Chondrocyte (in vitro differentiated cells): ENCODE data around the gene GOLGA8T. TPM values are rescaled to one million over a fixed set of nuclear protein-coding genes. Genes with fewer than 3 reads are reported as not detected.
A peak's percentile ranks its signal among the peaks of the same experiment; 100 is the strongest.
"Not testable (repeated sequence)": the region's sequence is repeated elsewhere in the genome, so short reads cannot be mapped to it uniquely, and the experiment has no call there.

ENCODE experiments used
- DNase-seq: peaks from one replicate; pipeline ENCODE4 v3.0.0; 2021; ENCODE audit warnings: mixed read lengths, low spot score
- H3K27ac Mint-ChIP-seq: one replicate; pipeline ENCODE4 v1.8.0; 2021; ENCODE audit warnings: mild to moderate bottlenecking, moderate library complexity, mixed read lengths; ENCODE audit not compliant: unreplicated experiment
- H3K27me3 Mint-ChIP-seq: 2 replicates; pipeline ENCODE4 v1.8.0; 2021; ENCODE audit warnings: low read depth, mixed read lengths
- H3K36me3 Mint-ChIP-seq: 2 replicates; pipeline ENCODE4 v1.8.0; 2021; ENCODE audit warnings: low read depth, mixed read lengths
- H3K4me1 Mint-ChIP-seq: 2 replicates; pipeline ENCODE4 v1.8.0; 2021; ENCODE audit warnings: low read depth, mild to moderate bottlenecking, mixed read lengths
- H3K4me3 Mint-ChIP-seq: one replicate; pipeline ENCODE4 v1.8.0; 2021; ENCODE audit warnings: mild to moderate bottlenecking, moderate library complexity, mixed read lengths; ENCODE audit not compliant: unreplicated experiment
- H3K9me3 Mint-ChIP-seq: 2 replicates; pipeline ENCODE4 v1.8.0; 2021; ENCODE audit warnings: low read depth, mixed read lengths
- long read RNA-seq: library from polyadenylated mRNA; stranded (forward); transcript quantifications from one replicate; pipeline ENCODE4 v2.0.0, GENCODE V29; 2021
- total RNA-seq: library from RNA; stranded (reverse); gene quantifications from 3 replicates; pipeline ENCODE4 v1.2.1, GENCODE V29; 2021
- TF ChIP-seq, protein P1 (sequence below): fragments of 200-600 bp; sonication (generic); IDR thresholded peaks from 2 replicates; pipeline ENCODE4 v1.5.0; 2021; ENCODE audit warnings: antibody characterized with exemption, mild to moderate bottlenecking, moderate library complexity

The GOLGA8T gene
- total RNA-seq: 0.20 TPM in 1 of 3 replicates, not detected in the others
- long read RNA-seq: 0 reads

DNA sequence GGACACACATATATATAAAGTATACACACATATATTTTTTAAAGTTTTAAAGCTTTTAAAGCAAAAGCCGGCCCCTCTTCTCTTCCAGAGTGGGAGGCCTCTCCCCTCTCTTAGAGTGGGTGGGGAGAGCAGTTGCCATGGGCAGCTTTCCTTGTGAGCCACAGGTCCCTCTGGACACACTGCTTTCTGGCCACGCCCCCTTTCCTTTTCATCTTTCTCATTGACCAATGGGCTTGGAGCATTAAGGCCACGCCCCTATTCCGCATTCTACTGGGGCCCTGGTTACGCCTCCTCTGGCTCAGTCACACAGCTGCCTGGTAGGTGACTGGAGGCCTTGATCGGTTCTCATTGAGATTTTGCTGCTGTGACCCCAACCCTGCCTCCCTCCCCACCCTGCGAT lies at the start of gene GOLGA8T:
TSS of gene GOLGA8T (plus strand) at position 301 of the 400 bp plus-strand sequence. CDS start at position 399, 98 bp downstream.
- not testable (repeated sequence) for H3K4me3 Mint-ChIP-seq, H3K9me3 Mint-ChIP-seq, H3K27me3 Mint-ChIP-seq, DNase-seq, H3K4me1 Mint-ChIP-seq, H3K36me3 Mint-ChIP-seq, H3K27ac Mint-ChIP-seq

- H3K36me3 Mint-ChIP-seq, H3K9me3 Mint-ChIP-seq, H3K27ac Mint-ChIP-seq, DNase-seq, H3K4me3 Mint-ChIP-seq, H3K27me3 Mint-ChIP-seq, H3K4me1 Mint-ChIP-seq: not testable (repeated sequence)
Observed at GRCh38 chr15:30097827-30098226, 37.0 kb upstream of the GOLGA8T start.

DNA sequence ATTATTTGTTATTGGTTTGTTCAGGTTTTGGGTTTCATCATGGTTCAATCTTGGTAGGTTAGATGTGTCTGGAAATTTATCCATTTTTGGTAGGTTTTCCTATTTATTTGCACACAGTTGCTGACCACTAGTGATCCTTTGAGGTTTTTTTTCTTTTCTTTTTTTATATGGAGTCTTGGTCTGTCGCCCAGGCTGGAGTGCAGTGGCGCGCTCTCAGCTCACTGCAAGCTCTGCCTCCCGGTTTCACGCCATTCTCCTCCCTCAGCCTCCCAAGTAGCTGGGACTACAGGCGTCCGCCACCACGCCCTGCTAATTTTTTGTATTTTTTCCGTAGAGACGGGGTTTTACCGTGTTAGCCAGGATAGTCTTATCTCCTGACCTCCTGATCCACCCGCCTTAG lies 32.0 kb upstream of the GOLGA8T start:
- not testable (repeated sequence) for H3K4me1 Mint-ChIP-seq, H3K27me3 Mint-ChIP-seq, H3K36me3 Mint-ChIP-seq, H3K9me3 Mint-ChIP-seq, H3K4me3 Mint-ChIP-seq, H3K27ac Mint-ChIP-seq, DNase-seq

- H3K27me3 Mint-ChIP-seq, H3K27ac Mint-ChIP-seq, H3K9me3 Mint-ChIP-seq, DNase-seq, H3K36me3 Mint-ChIP-seq, H3K4me1 Mint-ChIP-seq: not testable (repeated sequence)
- peak overlapping the region; percentile 35 for H3K4me3 Mint-ChIP-seq
Observed at GRCh38 chr15:30103941-30104507, 30.8 kb upstream of the GOLGA8T start.

- H3K4me1 Mint-ChIP-seq, H3K36me3 Mint-ChIP-seq, DNase-seq, H3K27me3 Mint-ChIP-seq, H3K4me3 Mint-ChIP-seq, H3K27ac Mint-ChIP-seq, H3K9me3 Mint-ChIP-seq: not testable (repeated sequence)
Observed at GRCh38 chr15:30110591-30110990, 24.3 kb upstream of the GOLGA8T start.

DNA sequence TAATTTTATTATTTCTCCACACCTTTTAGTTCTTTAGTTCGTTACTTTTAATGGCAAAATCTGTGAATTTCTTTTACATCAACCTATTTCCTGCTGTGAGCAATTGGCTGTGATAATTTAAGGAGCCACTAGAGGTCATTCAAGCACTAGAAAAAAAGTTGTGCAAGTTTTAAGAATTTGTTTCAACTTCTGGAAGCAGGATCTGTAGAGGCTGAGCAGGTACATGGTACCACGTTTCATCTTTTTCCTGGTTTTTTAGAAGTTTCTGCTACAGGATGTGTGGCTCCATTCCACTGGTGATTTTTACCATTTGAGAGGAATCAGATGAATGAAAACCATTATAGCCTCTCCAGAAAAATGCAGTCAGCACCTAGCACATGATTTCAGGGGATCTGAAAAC lies 4.8 kb upstream of the GOLGA8T start:
- TF ChIP-seq, protein P1, sequence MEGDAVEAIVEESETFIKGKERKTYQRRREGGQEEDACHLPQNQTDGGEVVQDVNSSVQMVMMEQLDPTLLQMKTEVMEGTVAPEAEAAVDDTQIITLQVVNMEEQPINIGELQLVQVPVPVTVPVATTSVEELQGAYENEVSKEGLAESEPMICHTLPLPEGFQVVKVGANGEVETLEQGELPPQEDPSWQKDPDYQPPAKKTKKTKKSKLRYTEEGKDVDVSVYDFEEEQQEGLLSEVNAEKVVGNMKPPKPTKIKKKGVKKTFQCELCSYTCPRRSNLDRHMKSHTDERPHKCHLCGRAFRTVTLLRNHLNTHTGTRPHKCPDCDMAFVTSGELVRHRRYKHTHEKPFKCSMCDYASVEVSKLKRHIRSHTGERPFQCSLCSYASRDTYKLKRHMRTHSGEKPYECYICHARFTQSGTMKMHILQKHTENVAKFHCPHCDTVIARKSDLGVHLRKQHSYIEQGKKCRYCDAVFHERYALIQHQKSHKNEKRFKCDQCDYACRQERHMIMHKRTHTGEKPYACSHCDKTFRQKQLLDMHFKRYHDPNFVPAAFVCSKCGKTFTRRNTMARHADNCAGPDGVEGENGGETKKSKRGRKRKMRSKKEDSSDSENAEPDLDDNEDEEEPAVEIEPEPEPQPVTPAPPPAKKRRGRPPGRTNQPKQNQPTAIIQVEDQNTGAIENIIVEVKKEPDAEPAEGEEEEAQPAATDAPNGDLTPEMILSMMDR: peak; percentile 51
- not testable (repeated sequence) for H3K27ac Mint-ChIP-seq, H3K9me3 Mint-ChIP-seq, H3K36me3 Mint-ChIP-seq, H3K4me1 Mint-ChIP-seq, H3K4me3 Mint-ChIP-seq, DNase-seq, H3K27me3 Mint-ChIP-seq

DNA sequence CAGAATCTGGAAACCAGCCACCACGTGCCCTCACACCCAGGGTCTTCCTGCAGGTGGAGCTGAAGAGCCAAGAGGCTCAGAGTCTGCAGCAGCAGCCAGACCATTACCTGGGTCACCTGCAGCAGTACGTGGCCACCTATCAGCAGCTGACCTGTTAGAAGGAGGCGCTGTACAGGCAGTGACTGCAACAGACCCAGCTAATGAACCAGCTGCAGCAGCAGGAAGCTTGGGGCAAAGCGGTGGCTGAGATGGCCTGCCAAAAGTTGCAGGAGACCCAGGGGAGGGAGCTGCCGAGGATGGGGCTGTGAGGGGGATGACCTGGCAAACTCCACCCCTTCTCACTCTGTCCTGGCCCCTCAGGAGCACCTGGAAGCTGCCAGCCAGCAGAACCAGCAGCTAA lies 8.4 kb downstream of the GOLGA8T start:
- H3K4me1 Mint-ChIP-seq, H3K4me3 Mint-ChIP-seq, H3K27ac Mint-ChIP-seq, H3K27me3 Mint-ChIP-seq, H3K9me3 Mint-ChIP-seq, DNase-seq, H3K36me3 Mint-ChIP-seq: not testable (repeated sequence)

- not testable (repeated sequence) for H3K36me3 Mint-ChIP-seq, H3K4me1 Mint-ChIP-seq, H3K27me3 Mint-ChIP-seq, H3K27ac Mint-ChIP-seq, H3K9me3 Mint-ChIP-seq, H3K4me3 Mint-ChIP-seq, DNase-seq
- TF ChIP-seq, protein P1: peak; percentile 29
Observed at GRCh38 chr15:30149891-30150290, 15.0 kb downstream of the GOLGA8T start.
